Activated naive CD8-positive, alpha-beta T cell treated with anti-CD3 and anti-CD28 coated beads, Interleukin-2, amount 50 U/mL, for 16 hours (primary cell): ENCODE results near the gene FUT9.

Experiments used
- DNase-seq: peaks from one replicate; pipeline ENCODE4 v3.0.0-alpha.2; 2020; ENCODE audit warnings: low read depth, low spot score

The FUT9 gene

DNA sequence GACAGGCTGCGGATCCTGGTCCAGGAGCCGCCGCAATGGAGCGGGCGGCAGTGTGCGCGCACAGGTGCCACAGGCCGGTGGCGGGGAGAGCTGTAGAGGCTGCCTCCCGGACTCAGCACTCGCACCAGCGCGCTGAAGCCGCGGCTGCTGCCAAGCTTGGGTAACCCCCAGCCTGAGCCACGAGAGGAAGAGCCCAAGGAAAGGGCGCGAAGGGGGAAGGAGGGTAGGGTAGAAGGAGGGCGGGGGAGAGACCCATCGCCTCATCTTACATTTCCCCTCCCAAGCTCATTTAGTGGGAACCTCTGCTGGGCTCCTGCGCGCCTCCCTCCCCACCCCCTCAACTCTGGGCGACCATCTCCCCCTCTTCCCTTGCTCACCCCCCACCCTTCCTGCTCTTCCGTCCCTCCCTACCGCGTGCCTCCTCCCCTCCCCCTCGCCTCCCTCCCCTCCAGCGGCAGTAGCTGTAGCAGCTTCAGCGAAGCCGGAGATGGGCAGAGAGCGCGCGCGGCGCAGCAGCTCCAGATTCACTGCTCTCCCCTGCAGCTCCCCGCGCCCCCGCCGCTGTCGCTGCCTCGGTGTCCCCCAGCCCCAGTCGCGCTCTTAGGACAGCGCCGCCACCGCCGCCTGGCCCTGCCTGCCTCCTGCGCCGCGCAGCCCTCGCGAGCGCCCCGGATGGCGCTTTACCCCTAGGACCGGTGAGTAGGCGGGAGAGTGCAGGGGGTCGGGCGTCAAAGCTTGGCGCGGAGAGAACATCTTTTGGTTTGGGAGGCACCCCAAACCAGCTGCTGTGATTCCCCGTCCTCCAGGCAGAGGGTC lies at the start of gene FUT9:
TSS of gene FUT9 (plus strand) at position 457 of the 816 bp plus-strand sequence. CDS start 187,182 bp downstream, outside the sequence.
- DNase-seq: no peak

DNA sequence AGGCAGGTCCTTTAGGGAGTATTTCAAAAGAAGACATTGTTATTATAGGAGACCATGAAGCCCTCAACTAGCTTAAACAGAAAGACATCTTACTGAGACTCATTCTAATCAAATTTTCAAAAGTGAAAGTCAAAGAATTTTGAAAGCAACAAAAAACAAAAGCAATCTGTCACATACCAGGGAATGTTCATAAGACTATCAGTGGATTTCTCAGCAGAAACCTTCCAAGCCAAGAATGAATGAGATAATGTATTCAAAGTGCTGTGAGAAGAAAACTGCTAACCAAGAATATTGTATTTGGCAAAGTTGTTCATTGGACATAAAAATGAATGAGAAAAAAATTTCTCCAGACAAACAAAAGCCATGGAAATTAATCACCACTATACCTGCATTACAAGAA lies 48.2 kb upstream of the FUT9 start:
- no peak for DNase-seq

DNA sequence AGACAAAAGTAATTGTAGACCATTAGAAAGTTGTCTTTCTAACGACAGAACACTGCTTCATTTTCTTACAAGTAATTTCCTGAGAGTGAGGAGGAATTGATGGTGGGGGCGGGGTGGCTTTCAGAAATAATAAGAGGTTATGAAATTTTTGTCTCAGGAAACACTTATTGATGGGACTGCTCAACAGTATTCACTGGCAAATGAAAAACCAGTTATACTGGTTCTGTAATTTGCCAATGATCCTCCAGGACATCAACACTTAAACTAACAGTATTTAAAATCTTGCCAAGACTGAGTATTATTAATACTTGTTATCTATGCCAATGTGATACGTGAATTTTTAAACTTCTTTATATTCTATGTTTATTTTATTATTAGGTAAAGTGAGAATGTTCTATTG lies 41.8 kb upstream of the FUT9 start:
- no peak for DNase-seq

DNA sequence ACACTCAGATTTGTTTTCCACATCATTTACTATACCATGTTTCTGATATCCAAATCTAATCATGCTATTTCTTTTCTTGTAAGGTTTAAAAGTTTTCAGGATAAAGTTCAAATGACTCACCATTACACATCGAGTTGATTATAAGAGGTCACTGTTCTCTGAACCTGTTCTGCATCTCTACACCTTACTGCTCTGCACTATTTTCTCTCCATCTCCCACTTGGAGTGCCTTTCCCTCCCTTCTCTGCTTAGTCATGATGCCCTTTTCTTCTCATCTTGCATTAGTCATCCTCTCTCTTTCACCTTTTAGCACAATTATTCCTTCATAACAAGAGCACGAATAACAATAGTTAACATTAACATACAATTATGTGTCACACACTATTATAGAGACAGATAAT lies 37.5 kb upstream of the FUT9 start:
- DNase-seq: no peak

DNA sequence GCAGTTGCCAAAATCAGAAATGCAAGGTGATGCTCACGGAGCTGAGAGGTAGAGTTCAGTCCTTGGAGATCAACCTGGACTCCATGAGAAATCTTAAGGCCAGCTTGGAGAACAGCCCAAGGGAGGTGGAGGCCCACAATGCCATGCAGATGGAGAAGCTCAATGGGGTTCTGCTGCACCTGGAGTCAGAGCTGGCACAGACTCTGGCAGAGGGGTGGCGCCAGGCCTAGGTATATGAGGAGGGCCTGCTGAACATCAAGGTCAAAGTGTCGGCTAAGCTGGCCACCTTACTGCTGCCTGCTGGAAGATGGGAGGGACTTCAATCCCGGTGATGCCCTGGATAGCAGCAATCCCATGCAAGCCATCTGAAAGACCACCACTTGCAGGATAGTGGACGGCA lies 23.9 kb upstream of the FUT9 start:
- DNase-seq: no peak

DNA sequence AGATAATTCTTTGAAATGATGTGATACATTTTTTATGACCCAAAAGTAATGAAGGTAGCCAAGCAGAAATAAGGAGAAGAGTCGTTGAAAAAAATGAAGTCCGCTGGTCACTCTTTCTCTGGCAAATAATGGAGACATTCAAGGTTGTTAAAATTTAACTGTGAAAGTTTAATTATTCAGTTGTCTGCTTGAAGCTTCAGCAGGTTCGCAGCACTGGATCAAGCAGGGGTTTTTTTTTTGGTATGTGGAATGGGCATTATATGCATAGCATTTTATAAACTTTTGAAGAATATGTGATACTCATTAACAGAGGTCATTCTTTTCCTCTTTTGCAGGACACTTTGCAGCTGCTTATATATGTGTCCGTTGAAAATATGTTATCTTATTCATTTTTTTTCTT lies 21.6 kb upstream of the FUT9 start:
- no peak for DNase-seq

DNA sequence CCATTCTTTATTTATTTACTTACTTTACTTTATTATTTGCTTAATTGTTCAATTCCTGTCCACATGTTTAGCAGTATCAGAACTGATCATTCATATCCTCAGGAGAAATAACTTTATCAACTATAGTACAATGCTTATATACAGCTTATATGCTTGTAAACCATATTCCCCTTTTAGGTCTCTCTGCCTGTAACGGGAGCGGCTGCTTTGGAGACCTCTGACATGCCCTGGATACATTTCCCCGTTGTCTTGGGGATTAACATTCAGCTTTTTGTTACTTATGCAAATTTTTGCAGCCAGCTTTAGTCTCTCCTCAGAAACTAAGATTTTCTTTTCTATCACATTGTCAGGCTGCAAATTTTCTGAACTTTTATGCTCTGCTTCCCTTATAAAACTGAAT lies 17.6 kb upstream of the FUT9 start:
- no peak for DNase-seq

DNA sequence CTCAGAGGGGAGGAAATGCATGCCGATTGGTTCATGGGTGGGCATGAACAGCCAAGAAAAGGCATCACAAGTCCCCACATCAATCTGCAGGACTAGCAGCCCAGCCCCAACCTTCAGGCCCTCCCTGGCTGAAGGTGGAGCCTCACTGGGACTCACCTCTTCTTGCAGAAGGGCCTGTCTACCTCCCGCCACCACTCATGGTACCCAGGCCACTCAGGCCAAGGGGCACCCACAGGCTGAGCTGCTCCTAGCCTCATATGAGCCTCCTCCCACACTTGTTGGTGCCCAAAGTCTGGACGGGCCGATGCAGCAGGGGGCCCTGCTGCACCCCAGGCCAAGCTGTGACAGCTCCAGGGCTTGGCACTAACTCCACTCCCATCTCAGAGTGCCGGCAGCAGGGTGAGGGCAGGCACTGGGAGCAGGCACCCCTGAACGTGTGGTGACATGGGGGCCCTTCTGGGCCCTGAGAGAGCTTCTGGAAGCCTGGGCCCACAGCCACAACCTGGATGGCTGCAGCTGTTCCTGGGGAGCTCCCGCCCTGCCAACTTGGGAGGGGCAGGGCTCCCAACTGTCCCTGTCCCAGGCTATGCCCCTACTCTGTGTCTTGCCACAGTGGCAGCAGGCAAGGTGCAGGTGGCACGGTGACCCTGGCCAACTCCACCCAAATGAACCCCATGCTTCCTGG lies 13.7 kb upstream of the FUT9 start:
- no peak for DNase-seq

DNA sequence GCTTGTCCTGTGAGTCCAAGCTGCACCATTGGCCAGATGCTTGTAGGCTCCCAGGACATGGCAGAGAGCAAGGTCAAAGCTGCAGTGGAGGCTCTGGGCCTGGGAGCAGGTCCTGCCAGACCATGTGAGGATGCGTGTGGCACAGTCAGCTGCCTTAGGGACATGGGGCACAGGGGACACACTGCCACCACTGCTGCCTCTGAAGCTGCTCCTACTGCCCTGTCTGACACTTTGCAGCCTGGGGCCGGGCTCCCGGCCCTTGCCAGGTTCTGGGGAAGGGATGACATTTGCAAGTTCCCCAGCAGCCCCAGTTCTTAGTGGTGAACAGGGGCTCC lies 13.2 kb upstream of the FUT9 start:
- DNase-seq: no peak

DNA sequence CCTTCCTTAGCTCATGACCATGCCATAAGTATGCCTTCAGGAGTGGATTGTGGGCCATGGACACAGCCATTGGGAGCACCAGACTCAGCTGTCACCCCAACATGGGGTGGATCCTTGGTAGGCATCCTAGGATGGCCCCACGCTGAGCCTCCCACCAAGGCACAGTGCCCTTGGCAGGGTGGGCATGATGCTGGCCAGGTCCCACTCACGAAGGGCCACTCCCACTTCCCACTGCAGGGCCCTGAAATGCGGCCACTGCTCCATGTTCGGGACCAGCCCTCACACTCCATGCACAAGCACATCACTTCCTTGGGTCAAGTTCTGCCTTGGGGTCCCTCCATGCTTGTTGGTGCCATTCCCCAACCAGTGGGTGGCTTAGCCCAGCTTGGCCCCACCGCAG lies 12.9 kb upstream of the FUT9 start:
- no peak for DNase-seq

DNA sequence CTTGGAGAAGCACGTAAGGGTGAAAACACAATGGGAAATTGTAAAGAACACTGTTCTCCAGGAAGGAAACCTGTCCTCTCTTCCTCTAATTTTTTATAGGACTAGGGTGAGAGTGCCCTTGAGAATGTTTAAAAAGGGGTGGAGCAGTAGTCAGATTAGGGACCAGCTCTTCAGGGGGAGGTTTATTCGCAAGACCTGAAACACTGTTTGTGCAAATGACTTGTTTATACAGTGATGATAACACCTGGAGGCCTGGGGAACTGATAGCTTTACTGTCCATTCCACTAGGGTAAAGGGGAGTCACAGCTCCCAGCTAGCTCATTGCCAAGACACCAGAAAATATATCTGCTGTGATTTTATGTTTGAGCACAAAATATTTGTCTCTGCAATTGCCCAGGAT lies 8.1 kb upstream of the FUT9 start:
- no peak for DNase-seq

DNA sequence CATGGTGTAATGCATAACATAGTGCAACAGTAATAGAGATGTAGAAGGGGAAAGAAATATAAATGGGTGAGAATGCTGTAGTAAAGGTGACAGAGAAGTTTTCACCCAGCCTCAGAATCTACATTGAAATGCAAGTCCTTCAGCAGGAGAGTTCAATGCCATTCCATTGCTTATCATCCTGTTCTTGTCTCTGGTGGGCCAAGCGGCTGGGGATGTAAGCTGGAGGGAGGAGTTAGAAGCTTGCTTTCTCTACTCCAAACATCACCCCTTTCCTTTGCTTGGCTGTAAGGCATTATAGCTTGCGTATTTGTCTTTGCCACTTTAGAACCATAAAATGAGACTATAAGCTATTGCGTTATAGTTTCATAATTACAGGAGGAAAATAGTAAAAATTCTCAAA lies 2.2 kb upstream of the FUT9 start:
- no peak for DNase-seq

DNA sequence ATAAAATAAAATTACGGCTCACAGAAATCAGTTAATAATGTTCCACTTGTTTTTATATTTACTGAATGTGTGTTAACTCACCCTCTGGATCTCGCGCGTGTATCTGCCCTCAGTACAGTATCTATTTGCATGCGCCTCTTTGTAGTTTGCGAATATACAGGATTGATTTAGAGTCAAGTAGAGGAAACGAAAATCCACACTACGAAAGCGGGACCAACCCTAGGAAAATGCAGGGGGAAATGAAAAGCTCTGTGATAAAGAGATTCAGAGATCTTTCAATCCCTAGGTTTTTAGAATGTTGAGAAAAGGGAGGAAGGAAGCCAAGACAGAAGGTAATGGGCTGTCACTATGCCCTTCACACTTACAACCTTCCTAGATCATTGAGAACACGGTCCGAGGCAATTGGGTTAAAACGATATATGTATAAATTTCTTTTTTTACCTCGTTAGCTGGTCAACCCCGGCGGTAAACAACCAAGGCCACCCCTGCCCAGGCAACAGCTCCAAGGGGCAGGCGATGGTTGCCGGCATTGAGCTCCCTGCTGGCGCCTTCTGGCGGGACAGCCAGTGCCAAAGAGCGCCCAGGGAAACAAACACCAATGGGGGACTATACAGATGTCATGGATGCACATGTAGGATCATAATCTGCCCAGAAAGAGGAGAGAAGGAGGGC lies 792 bp upstream of the FUT9 start:
- DNase-seq: no peak

DNA sequence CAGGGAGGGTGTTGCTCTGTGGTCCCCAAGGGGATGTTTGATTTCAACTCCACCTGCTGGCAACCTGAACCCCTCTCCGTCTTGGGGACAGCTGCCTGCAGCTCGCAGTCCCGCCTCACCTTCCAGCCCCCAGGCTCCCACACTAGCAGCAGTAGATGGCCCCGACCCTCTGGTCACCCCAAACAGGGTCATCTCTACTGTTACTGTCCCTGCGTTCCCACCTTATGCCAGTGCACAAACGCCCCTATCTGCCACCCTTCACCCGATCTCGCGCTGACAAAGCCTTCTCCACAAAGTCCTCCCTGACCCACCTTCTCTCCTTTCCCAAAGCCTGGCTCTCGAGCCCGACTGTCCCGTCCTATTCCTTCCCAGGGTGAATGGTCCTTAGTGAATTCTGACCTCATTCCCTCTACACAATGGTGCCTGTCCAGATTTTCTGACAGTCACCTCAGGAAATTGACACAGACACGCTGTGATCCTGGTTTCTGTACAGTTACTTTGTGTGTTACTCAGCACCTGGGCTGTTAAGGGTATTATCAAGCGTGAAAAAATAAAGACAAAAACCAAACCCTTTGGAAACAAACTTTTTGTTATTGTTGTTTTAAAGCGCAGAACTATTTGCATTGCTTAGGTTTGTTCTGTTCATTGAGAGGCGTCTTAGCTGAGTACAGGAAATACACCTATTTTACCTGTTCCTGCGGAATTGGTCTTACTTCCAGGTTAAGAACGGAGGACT lies 728 bp downstream of the FUT9 start:
- DNase-seq: no peak

DNA sequence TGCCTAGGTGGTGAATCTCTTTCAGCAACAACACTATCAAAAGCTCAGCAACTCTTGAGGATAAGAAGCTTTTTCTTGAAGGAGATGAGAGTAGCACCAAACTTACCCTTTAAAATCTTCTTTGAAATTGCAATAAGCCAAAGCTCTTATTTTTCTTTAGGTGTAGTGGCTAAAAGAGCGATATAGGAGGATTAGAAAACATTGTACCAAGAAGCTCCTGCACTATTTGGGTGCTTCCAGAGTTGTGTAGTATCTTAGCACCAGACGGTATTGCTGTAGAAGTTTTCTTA lies 1.2 kb downstream of the FUT9 start:
- DNase-seq: no peak

DNA sequence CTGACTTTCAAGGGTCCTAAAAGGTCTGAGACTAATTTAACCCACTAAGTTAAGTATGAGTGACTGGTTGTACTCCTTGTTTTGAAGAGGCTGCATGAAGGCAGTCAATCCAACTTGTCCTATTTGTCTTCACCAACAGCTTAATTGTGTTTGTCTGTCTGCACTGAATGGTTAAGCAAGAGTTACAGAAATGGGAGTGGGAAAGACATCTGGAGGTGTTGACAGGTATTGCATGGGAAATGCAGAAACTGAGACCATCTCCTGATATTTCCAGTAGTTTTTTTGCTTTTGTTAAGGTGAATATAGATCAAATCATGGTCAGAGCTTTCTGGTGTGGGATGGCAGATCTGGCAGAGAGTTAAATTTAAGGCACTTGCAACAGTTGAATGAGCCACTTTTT lies 6.5 kb downstream of the FUT9 start:
- no peak for DNase-seq

DNA sequence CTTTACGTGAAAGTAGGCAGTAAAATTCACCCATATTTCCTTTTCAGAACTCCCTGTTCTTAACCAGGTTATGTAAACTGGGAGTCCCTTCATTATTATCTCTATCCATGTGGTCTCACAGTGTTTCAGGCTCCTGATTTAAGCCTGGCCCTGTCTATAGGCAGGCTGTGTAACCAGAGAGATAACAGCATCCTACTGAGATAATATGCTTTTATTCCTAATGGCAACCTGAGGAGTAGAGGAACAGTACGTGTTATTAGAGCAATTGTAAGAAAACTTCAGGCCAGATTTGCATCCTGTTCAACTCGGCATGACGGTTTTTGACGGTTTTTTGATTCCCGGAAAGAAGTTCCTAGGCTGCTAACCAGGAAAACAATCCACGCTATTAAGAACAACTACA lies 16.9 kb downstream of the FUT9 start:
- DNase-seq: no peak

DNA sequence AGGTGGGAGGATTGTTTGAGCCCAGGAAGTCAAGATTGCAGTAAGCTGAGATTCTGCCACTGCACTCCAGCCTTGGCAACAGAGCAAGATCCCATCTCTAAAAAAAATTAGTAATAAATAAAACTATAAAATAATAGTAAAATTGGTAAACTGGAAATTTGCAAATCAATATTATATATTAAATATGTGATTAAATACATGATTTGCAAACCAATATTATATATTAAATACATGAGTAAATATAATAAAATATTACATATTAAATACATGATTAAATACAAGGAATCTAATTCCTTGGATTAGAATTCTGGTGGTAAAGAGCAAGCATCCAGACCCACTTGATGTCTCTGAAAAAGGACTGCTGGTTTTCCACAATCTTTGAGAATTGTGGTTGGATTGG lies 35.8 kb downstream of the FUT9 start:
- no peak for DNase-seq

DNA sequence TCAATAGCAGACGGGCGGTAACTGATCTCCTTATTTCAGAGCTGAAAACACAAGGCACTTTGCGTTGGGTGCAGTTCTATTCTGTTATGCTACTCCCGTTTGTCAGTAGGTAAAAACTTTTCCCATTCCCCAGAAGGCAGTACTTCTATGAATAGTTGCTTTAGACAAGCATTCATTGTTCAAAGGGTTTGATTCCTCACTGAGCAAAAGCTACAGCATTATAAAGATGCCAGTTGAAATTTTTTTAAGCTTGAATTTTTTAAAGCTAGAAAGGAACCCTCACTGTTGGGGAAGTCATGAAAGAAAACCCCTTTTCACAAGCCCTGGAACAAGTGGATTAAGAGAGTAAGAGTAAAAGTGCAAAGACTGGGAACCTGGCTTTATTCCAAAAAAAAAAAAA lies 42.3 kb downstream of the FUT9 start:
- DNase-seq: no peak

DNA sequence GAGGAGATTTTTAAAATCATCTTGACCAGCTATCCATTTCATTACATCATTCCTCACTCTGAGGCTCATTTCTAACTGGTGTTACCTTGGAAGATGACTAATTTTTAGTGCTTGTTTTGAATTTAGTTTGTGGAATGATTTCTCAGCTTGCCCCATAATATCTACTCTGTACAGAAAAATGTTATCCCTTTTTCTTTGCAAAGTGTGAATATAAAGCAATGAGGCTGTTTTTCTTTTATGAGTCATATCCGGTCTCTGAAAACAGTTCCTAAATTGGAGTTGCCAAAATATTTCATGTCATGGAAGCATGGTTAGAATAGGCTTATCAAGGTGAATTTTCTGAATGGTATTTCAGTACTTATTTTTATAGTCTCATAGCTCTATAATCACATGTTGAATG lies 43.8 kb downstream of the FUT9 start:
- no peak for DNase-seq

DNA sequence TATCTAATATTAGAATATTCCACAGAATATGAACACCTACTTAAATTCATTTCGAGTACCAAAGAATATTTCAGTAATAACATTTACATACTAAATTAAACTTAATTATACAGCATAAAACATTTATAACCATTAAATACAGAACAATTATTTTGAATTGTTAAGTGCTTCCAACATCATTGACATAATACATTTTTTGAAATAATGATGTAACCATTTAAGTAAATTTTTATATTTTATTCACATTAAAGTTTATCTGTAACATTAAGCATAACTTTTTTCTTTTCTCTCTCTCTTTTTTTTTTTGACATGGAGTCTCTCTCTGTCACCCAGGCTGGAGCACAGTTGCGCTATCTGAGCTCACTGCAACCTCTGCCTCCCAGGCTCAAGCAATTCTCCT lies 44.5 kb downstream of the FUT9 start:
- DNase-seq: no peak

DNA sequence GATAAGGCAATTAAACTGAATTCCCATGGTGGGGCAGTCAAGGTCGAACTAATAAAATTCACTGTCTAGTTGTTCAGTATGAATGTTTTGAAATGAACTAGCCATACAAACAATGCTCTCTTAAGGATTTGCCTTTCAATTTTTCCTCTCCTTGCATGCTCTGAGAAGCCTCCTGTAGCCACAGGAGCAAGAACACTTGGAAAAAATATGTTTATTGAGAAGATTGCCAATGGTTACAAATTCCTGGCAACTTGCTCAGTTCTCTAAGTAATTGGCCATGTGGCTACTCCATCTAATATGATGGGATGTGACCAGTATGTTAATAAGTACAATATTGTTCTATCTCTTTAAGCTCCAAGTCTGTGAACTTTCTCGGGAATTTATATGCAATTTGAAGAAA lies 49.4 kb downstream of the FUT9 start:
- no peak for DNase-seq

DNA sequence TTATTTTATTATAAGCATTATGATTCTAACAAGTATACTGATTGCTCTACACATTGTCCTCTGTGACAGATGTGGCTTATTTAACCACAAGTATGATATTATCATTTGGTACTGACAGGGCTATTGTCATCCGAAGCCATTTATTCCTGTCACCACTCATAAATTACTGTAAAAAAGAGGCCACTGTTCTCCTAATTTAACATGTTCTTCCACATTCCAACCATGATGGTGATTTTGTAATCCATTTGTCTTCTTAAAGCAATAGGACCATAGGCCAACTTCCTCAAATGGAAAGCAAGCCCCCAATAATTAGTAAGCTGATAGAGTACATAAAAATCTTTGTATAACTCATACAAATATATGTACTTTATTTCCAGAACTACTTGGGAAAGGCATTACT lies 50.6 kb downstream of the FUT9 start:
- DNase-seq: no peak
